NCI-H1105 (cell line): ENCODE results near the gene ARHGAP6.
A peak's percentile ranks its signal among the peaks of the same experiment; 100 is the strongest.

Experiments used
- DNase-seq: peaks from one replicate; lab custom pipeline; 2025; lab: John Stamatoyannopoulos, UW

The ARHGAP6 gene

DNA sequence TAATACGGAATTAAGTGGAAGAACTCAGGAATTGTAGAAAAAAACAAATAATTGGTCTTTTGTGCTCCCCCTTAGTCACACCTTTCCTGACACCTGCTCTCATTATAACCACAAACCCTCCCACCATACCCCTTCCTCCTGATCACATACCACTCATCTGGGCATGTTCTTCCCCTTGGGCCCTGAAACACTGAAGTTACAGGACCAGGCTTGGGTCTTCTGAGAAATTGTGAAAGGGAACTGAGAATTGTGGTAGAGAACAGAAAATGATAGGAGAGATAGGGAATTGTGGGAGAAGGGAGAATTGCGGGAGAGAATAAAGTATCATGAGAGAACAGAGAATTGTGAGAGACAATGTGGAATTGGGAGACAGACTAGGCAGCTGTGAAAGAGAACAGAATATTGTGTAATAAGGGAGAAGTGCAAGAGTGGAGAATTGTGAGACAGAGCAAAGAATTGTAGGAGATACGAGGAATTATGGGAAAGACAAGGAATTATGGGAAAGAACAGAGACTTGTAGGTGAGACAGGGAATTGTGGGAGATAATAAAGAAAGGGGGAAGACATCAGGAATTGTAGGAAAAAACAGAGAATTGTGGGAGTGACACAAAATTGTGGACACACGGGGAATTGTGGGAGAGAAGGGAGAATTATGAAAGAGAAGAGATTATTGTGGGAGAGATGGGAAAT, 557.3 kb downstream of the ARHGAP6 start:
- DNase-seq, result no peak

DNA sequence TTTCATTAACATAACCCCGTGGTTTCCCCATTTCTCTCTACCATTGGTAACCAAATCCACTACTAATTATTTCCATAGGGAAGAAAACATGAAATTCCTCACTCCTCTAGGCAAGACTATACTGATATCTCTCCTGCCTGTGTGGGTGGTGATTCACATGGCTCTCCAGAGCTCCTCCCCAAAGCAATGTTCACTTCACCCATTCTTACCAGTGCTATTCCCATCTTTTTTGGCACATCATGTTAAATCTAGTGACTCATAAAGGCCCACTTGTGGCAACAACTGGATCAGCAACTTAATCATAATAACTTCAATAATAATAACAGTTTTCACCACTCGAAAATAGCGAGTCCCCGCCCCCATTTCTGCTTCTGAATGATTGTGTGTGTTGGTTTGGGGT, 560.6 kb downstream of the ARHGAP6 start:
- DNase-seq, result no peak

DNA sequence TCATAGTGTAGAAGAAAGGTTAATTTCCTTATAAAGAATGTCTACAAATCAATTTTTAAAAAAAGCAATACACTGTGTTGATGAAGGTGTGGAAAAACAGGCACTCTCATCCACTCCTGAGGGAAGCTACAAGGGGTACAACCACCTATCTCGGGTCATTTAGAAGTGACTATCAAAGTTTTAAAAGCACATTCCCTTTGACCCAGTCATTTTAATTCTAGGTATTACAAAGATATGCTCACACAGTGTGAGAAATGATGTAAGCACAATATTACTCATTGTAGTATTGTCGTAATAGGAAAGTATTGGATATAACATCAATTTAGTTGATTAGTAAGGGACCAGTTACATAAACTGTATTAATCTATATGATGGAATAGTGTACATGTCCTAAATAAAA, 562.0 kb downstream of the ARHGAP6 start:
- no peak for DNase-seq

DNA sequence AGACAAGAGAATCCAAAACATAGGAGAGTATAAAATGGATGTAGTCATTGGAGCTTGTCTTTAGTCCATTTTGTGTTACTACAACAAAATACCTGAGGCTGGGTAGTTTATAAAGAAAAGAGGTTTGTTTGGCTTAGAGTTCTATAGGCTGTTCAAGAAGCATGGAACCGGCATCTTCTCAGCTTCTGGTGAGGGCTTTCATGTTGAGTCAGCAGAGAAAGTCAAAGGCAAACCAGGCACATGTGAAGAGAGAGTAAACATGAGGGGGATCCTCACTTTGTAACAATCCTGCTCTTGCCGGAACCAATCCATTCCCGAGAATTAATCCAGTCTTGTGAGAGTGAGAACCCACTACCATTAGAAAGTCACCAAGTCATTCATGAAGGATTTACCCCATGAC, 562.7 kb downstream of the ARHGAP6 start:
- DNase-seq, result no peak

DNA sequence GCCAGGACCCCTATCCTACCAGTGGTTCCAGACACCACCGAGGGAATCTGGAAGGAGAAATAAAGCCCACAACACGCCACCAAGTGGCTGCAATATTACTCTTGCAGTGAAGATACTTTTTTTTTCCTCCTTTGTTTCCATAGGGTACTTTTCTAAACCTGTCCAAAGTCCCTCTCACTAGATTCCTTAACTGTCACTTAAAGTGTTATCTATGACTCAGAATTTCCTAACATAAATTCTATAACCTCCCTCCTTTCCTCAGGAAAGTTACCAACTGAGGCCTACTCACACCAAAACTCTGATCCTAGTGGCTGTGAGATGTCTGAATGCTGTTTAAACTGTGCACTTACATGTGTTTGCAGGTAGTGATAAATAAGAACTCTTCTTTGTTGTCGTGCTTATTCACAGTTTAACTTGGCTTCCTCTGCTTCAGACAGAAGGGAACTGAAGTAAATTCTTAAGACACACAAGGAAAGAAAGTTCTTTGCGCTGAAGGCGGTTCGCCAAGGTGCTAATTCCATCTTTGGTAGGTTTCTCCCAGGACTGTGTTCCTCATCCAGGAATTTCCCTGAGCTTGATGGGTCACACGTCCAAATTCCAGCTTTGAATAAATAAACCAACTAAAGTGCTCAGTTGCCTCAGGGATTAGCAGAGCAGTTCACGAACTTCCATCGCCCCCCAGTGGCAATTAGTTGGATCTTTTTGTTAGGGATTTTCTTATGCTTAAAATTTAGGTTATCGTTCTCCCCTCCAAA, 565.3 kb downstream of the ARHGAP6 start:
- DNase-seq, result peak; percentile 5

DNA sequence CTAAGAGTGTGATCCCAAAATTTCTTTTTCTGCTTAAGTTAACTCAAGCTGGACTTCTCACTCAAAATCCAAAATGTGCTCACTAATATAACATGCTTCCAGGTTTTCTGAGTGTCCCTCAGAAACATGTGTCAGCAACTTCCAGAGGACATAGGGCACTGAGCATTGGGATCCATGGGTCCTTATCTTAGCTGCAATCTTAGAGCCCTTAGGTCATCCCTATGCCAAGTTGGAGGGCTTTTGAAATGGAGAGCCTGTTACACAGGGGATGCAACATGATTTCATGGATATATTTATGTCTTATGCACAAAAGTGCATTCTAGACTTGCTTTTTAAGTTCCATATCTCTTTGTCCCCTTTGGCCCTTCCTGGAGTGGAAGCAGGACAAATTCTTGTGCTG, 566.3 kb downstream of the ARHGAP6 start:
- DNase-seq, result no peak

DNA sequence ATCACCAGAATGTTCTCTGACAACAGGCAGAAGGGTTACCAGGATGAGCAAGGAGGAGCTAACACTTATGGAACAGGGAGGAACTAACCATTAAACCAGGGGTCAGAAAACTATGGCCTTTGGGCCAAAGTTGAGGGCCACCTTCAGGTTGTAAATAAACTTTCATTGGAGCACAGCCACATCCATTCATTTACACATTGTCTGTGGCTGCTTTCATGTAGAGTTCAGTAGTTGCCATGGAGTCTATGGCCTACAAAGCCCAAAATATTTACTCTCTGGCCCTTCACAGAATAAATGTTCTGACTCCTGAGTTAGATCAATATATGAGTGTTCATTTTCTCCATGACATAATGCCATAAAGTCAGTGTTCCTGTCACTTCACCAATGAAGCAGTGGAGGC, 567.8 kb downstream of the ARHGAP6 start:
- DNase-seq, result no peak

DNA sequence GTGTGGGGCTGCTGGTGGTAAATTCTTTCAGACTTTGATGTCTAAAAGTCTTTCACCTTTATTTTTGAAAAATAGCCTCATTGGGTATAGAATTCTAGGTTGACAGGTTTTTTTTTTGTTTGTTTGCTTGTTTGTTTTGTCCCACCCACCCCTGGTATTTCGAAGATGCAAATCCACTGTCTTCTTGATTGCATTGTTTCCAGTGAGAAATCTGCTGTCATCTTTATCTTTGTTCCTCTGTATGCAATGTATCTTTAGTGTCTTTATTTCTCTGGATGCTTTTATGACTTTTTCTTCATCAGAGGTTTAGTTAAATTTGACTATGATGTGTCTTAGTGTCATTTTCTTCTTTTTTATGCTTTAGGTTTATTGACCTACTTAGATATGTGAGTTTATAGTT, 575.9 kb downstream of the ARHGAP6 start:
- DNase-seq, result no peak
